Measurements from ENCODE around the gene NEDD9.

The NEDD9 gene

GRCh38 chr6:11232193-11232769 is at the start of gene NEDD9:
Gene NEDD9, minus strand, starts transcription at chr6:11232668. Its CDS starts 153 bp downstream, at chr6:11232515.
- peak; percentile 97 for DNase-seq (ENCODE audit: low spot score)

DNA sequence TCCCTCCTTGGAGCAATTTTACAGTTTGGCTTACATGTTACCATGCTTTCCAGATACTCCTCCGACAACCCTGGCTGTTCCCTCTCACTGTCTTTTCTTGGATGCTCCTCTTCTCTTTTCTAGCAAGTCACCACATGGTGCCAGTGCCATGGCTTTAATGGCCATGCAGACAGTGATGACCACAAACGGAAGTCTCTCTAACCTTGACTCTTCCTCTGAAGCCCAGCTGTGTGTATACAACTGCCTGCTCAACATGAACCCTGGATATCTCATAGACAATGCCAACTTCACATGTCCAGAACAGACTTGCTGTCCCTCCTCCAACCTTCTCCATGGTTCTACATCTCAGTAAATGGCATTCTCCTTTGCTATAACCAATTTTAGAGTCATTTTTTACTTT is 49.8 kb upstream of the NEDD9 start:
- DNase-seq (ENCODE audit: low spot score): no peak

GRCh38 chr6:11280394-11280793 is 47.9 kb upstream of the NEDD9 start:
- no peak for DNase-seq (ENCODE audit: low spot score)

DNA sequence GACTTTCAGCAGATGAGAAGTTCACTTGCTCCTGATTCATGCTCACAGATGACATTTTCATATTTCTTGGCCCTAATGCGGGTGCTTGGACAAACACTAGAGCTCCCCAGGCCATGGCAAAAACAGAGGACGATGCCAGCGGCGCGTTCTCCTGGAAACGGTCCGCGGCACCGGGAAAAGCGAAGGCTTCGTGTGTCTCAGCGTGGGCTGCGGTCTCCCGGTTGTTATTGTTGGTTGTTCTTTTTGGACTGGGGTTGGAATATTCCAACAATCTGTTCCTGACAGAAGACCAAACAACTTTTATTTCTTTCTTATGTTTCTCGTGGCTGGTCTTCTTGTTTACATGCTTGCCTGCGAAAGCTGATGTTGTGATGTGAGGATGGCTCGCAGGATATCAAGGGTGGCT is 46.8 kb upstream of the NEDD9 start:
- DNase-seq (ENCODE audit: low spot score): no peak

DNA sequence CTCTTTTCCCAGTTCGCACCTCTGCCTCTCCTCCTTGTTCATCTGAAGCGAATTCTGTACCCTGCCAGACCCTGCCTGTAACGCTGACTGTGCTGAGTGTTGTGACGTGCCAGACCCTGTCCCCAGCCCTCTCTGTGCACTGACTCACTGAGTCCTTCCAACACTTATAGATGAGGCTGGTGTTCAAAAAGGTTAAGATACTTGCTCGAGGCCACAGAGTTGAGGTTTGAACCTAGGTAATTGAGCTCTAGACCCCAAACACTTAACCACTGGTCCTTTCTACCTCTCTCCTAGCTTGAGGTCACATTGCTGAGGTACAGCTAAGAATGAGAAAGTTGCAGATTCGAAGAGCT is 45.7 kb upstream of the NEDD9 start:
- no peak for DNase-seq (ENCODE audit: low spot score)

DNA sequence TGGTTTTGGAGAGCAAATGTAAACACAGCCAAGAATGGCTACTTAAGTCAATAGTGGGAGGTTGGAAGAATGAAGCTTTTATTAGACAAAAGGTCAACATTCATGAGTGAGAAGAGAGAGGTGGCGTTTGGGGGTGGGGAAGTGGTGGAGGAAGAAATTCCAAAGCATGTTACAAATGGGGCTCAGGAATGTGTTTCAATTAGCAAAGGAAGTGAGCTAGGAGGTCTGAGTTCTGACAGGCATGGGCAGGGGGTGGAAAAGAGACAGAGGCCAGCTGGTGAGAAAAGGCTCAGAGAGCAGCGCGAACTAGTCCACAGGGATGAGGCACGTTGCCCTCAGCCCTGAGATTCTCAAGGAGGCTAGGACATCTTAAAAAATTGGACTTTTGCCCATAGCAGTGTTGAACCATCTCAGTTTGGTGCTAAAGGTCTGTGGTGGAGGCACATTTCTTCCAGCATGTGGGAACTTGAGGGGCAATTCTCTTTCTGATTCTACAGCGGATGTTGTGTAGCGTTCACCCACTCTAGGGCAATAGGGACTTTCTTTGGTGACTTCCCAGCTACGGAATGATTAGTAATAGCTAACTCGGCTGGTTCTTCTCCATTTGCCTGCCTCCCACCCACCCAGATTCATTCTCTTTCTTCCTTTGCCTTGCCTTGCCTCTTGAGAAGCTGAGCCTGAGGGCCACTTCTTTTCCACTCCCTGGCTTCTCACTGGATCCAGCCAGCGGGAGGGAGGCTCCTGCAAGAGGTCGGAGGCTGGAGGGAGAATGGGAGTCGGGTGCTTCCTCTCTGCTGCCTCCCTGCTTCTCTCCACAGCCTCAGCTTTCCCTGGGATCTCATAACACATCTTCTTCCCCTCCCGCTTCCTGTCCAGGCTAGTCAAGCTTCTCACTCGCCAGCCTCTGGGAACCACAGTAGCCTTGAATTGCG is 45.1 kb upstream of the NEDD9 start:
- peak; percentile 81 for DNase-seq (ENCODE audit: low spot score)

GRCh38 chr6:11276911-11277274 is 44.4 kb upstream of the NEDD9 start:
- no peak for DNase-seq (ENCODE audit: low spot score)

- DNase-seq (ENCODE audit: low spot score): no peak
These were observed 43.8 kb upstream of the NEDD9 start for GRCh38 chr6:11276228-11276627.

GRCh38 chr6:11275598-11275997 is 43.1 kb upstream of the NEDD9 start:
- DNase-seq (ENCODE audit: low spot score): no peak

DNA sequence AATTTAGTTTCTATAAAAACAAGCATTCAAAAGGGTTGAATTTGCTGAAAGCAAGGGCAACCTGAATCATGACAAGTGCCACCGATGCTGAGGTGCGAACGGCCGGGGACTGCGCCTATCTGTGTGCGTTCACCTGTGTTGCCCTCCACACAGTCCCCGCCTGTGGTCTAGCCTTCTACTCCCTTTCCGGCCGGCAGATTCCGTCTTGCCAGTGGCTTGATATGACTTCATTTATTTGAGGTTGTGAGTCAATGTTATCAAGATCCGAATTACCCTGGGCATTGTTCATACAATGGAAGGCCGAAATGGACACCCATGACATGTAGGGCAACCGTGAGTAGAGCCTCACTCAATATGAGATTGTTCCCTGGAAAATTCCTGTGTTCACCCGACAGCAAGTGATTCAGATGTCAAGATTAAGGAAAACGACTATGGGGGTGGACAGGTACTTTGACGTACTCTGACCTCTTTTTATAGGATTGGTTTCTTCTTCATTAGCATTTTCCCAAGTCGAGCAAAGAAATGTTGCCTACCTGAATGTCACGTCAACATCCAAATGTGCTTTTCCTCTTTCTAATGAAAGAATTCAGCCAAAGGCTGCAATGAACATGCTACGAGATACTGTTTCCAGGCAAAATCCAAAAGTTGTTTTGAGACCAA is 41.1 kb upstream of the NEDD9 start:
- DNase-seq (ENCODE audit: low spot score): no peak

- no peak for DNase-seq (ENCODE audit: low spot score)
These were observed 40.2 kb upstream of the NEDD9 start for GRCh38 chr6:11272491-11273192.

- no peak for DNase-seq (ENCODE audit: low spot score)
These were observed 39.0 kb upstream of the NEDD9 start for GRCh38 chr6:11271228-11272020.

DNA sequence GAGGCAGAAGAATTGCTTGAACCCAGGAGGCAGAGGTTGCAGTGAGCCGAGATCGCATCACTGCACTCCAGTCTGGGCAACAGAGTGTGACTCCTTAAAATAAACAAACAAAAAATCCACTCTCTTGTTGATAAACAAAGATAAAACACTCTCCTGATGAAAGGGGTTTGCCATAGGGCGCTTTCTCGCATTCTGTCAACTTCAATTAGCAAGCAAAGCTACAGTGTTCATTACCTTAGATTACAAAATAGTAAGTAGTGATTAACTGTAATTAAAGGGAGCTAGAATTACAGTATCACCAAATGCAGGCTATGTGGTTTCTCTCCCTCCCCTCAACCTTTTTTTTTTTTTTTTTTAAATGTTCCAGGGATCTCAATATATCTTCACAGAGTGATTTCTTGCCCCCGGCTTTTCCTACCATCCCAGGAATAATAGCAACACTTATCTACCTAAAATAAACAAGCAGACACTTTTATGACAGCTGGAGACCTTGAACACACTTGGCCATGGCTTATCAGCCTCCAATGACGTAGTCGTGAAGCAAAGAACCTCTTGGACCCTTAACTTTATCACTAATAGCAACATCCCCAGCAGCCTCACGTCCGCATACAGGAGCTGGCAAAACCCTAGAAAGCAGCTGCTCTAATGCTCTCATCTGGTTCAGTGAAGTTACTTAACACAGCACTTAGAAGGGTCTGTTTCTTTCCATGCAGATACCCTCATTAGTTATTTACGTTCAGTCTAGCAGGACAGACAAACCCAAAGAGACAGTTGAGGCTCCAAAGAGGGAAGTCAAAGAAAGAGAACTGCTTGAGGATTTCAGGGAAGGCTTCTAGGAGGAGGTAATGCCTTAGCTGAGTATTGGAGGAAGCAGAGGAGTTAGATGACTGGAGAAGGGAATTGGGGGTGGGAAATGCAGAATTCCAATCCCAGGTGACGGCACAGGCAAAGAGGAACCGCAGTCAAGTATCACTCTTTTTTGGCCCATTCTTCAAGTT is 37.9 kb upstream of the NEDD9 start:
- DNase-seq (ENCODE audit: low spot score): no peak

GRCh38 chr6:11268978-11269377 is 36.5 kb upstream of the NEDD9 start:
- no peak for DNase-seq (ENCODE audit: low spot score)

DNA sequence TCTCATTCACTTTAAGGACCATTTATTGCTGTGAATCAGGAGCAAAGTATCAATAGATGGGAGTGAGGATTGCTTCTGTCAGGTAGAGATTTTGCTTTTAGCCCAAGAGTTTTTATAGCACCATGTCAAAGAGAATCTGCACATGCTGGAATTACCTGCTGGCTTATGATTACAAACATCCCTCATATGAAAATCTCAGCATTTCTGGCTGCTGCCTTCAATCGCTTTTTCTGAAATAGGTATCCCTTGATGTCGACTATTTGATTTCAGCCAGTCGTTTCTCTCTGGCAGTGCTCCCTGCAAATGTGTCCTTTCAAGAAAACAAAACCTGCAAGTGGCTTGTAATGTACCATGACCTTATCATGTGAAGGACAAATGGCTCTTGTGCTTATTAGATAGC is 34.5 kb upstream of the NEDD9 start:
- DNase-seq (ENCODE audit: low spot score): no peak

DNA sequence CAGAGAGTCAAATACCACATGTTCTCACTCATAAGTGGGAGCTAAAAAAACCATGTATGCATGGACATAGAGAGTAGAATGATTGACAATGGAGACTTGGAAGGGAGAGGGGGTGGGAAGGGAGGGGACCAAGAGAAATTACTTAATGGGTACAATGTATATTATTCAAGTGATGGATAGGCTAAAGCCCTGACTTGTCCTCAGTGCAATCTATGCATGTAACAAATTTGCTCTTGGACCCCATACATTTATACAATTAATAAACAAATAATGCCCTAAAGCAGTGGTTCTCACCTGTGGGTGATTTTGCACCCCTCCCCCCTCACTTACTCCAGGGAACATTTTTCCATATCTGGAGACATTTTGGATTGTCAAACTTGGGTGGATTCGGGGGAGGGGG is 33.5 kb upstream of the NEDD9 start:
- DNase-seq (ENCODE audit: low spot score): no peak

DNA sequence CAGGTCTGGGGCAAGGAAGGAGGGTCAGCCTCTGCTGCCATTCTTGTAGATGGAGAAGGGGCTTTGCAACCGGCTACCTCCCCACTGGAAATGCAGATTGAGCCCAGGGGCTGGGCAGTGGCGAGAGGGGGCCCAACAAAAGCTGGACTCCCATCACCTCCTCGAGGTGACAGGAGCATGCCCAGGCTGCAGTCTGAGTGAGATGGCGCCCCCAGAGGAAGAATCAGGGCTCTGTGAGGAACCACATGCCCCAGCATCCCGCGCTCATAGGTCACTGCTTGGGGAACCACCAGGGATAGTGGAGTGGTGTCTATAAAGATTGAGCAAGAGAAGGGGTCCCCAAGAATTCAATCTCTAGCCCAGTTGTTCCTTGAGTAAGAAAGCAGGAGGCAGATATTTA is 31.6 kb upstream of the NEDD9 start:
- DNase-seq (ENCODE audit: low spot score): no peak

GRCh38 chr6:11263291-11263775 is 30.9 kb upstream of the NEDD9 start:
- DNase-seq (ENCODE audit: low spot score): peak; percentile 46

DNA sequence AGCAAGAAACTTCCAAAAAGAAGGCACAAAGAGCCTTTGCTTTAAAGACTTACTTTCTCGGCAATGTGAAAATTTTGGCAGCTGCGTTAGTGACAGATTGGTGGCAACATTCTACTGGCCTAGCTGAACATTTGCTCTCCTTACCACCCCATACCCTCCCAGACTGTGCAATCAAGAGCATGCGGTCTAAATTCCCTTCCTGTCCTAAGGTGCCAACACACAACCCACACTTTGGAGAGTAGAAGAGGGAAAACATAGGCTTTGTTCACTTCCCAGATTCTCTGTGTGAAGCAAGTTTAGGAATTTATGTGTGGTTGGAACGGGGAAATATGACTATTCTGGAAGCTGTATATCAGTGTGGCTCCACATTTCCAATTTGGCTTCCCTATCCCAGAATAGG is 29.8 kb upstream of the NEDD9 start:
- DNase-seq (ENCODE audit: low spot score): no peak

Measured in iPS-NIHi11 (cell line).